COLO668 (cell line): ENCODE data around the gene SLC38A8.

Experiments used
- DNase-seq: peaks from one replicate; lab custom pipeline; 2025; ENCODE audit not compliant: unreplicated experiment; lab: John Stamatoyannopoulos, UW

The SLC38A8 gene

GRCh38 chr16:84049403-84050060 is 6.9 kb upstream of the SLC38A8 start:
- no peak for DNase-seq

DNA sequence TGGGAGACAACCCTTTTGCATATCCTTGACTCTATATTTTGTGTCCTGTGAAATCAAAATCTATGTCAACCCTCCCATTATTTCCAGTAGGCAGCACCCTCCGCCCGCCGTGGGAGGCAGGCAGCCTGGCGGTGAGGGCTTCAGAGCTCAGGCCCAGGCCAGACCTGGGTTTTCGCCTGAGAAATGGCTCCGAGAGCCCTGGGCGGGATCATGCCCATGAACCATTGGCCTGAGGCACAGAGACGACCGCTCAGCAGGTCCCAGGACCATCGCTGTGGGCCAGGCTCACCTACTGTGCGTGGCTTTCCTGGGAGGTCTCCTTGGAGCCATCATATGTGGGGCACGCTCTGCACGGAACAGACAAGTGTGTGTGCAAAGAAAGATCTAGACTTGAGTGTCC is 6.3 kb upstream of the SLC38A8 start:
- no peak for DNase-seq

DNA sequence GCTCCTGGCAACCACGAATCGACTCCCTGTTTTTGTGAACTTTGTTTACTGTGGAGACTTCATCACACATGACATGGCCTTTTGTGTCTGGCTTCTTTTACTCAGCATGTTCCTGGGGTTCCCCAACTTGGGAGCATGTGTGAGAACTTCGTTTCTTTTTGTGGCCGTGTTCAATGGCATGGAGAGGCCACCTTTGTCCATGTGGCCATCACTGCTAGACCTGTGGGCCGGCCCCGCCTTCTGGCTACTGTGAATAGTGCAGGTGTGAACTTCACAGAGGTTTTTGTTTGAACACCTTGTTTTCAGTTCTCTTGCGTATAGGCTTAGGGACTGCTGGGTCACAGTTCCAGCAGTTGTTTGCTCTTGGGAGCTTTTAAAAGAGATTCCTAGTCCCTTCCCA is 5.7 kb upstream of the SLC38A8 start:
- peak; percentile 55 for DNase-seq

GRCh38 chr16:84047626-84048025 is 5.0 kb upstream of the SLC38A8 start:
- DNase-seq: no peak

DNA sequence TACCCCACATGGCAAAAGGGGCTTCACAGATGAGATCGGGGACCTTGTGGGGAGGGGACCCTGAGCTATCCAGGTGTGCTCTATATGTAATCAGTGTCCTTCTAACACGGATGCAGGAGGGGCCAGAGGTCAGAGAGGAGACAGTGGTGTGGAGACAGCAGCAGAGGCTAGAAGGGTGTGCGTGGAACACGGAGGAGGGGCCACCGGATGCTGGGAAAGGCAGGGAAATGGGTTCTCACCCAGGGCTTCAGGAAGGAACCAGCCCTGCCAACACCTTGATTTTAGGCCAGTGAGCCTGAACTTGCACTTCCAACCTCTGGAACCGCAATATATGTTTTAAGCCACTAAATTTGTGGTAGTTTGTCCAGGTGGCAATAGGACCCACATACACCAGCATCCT is 4.6 kb upstream of the SLC38A8 start:
- DNase-seq: no peak

- DNase-seq: no peak
Observed at GRCh38 chr16:84045818-84046470, 3.3 kb upstream of the SLC38A8 start.

DNA sequence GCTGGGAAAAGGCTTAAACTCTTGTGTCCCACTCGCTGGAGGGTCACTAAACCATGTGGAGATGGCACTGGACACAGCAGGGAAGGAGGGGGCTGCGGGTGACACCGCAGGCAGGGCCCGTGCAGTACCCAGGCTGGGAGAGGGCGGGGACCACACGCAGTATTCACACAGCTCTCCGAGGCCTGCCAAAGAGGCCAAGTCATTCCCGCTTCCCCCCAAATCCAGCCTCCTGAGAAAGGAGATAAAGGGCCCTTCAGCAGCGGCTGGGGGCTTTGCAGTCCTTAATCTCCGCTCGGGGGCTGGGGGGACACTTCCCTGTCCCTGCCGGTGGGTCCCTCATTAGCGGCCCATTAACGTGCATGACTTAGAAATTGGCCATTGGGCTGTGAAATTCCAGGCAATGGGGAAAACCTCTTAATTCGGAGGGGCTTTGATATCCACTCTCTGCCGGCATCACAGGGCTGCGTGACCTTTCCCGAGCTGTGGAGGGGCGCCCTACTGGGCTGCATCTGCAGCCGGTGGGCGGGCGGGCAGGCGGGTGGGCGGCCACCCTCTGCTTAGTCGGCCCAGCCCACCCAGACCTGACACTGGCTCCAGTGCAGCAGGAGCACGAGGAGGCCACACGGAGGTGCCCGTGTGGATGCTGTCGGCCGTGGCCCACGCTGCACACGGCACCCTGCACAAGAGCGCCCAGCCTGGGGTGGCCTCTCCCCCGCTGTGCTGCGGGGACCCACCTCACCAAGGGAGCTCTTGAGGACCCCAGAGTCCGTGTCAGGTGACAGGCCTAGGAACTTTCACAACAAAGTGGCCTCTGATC is 2.6 kb upstream of the SLC38A8 start:
- no peak for DNase-seq

DNA sequence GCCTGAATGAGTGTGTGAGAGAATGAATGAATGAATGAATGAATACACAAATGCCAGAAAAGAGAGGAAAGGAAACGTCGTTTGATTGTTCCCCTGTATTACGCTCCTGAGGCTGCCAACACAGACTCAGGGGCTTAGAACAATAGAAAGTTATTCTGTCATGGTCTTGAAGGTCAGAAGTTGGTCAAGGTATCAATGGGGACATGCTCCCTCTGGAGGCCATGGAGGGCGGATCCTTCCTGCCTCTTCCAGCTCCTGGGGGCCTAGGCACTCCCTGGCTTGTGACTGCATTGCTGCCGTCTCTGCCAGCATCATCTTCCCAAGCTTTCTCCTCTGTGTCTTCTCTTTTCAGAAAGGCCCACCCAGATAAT is 1.5 kb upstream of the SLC38A8 start:
- DNase-seq: peak; percentile 22

GRCh38 chr16:84043486-84044117 is 1.0 kb upstream of the SLC38A8 start:
- DNase-seq: peak; percentile 46

DNA sequence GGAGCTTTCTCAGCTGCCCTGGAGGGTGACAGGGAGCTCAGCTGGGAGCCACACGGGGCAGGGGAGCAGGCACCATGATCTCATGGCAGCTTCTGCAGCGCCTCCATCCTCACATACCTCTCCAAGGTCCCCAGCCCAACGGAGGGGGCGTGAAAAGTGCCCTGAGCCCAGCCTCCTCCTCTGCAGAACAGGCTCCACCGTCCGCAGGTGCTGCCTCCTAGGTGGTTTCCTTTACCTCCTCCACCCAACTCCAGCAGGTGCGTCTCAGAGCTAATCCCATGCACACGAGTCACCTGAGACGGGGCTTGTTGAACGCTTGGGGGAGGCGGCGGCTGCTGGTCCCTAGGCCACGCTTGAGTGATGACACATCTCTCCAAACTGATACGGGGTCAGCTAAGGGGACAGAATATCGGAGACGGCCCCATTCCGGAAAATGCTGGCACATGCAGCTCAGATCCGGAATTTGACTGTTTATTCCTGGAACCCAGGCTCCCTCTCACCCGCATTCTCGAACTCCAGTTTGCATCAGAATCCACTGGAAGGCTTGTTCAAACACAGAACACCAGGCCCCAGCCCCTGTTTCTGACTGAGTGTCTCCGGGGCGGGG is 387 bp upstream of the SLC38A8 start:
- DNase-seq: peak; percentile 91

GRCh38 chr16:84041881-84042280 is 714 bp downstream of the SLC38A8 start:
- DNase-seq: no peak

GRCh38 chr16:84040823-84041820 is 1.5 kb downstream of the SLC38A8 start:
- peak; percentile 74 for DNase-seq

GRCh38 chr16:84040226-84040822 is 2.3 kb downstream of the SLC38A8 start:
- no peak for DNase-seq

DNA sequence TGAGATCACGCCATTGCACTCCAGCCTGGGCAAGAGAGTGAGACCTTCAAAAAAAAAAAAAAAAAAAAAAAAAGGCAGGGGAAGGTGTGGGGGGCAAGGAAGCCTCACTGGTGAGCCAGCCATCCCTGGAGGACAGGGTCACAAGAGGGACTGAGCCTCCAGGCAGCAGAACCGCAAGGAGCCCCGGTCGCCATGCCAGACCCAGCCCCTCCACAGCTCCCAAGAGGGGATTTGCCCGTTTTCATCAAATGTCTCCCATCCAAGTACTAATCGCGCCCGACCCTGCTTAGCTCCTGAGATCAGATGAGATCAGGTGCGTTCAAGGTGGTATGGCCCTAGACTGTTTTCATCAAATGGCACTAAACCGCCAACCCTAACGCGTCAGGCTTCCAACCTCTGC is 2.9 kb downstream of the SLC38A8 start:
- no peak for DNase-seq

DNA sequence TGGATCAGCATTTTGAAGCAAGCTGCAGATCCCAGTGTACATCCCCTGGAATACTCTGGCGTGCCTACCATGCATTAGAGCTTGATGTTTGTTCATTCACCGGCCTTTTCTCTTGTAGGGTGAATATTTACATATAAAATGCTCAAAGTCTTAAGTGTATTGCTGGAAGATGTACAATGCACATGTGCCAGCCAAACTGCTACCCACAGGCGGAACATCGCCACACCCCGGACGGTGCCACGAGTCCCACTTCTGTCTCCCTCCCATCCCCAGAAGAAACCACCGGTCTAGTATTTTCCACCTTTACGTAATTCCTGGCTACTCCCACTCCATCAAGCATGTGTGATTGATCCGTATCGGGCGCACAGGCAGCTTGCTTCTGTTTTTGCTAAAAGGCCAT is 4.1 kb downstream of the SLC38A8 start:
- DNase-seq: no peak

DNA sequence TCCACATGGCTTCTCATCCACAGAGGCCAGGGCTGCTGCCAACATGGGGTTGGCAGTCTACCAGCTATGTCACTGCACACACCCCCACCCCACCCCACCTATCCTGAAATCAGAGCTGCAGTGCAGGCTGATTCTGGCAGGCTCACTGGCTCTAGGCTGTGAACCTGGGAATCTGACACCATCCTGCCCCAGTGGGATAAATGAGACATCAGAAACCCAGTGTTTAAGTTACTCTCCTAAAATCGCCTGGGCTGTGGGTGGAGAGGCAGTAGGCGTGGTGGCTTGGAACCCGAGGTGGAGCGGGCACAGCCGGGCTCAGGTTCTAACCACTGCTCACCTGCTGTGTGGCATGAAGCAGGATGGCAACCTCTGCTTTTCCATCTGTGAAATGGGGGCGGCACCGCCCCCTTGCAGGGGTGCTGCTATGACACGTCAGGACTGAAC is 5.6 kb downstream of the SLC38A8 start:
- no peak for DNase-seq

DNA sequence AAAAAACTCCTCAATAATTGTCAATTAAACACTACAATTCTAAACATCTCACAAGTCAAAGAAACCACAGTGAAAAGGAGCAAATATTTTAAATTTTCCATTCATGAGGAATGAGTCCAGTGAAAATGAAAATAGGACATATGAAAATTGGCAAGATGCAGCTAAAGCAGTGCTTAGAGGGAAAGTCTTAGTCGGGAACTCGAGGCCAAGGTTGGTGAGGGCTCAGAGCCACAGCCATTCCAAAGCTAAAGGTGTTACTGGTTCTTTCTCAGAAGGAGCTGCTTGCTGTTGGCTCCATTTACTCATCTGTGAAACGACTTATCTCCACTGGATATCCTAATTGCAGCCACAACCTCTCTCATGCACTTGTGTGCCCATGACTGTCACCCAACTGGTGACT is 6.5 kb downstream of the SLC38A8 start:
- no peak for DNase-seq

DNA sequence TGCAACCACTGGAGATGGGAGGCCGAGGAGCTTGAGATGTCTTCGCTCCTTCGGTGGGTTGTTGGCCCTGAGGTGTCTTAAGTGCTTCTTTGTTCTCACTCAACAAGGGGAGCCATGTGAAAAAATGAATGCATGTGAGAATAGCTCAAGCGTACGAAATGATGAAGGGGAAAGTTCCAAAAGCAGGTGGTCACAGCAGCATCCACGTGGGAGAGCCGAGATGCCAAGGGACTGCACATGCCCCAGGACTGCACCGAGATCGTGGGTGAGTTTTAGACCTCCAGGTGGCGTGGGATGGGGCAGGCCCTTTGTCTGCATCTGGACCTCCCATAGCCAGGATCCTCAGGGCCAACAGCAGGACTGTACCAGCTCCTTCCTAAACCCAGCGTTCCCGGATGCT is 8.1 kb downstream of the SLC38A8 start:
- no peak for DNase-seq
